H1 (cell line): Measurements from ENCODE around the gene ZNF423. TPM values are rescaled to one million over a fixed set of nuclear protein-coding genes. Genes with fewer than 3 reads are reported as not detected.

Experiments
- CTCF ChIA-PET: fragments of 300-600 bp; sonication (Branson Sonifier 250); formaldehyde crosslinking; loops from one replicate; lab custom pipeline; 2021; ENCODE audit not compliant: partially characterized antibody; lab: Charles Lee
- POLR2A ChIA-PET: fragments of 300-600 bp; sonication (Branson Sonifier 250); formaldehyde crosslinking; loops from one replicate; lab custom pipeline; 2021; ENCODE audit warnings: inconsistent platforms; ENCODE audit not compliant: partially characterized antibody; lab: Charles Lee
- DNase-seq, 2 experiments: peaks; one replicate each; pipeline versions ENCODE4 v3.0.0 to v3.0.0-alpha.2; 2010 to 2022; ENCODE audit warnings: low spot score in 2 of 2, low read depth in 1 of 2, mixed read lengths in 1 of 2
- FAIRE-seq: peaks from 2 replicates; lab custom pipeline; 2011; peaks lifted over from hg19 to GRCh38; lab: Jason Lieb, UNC
- H2AFZ ChIP-seq: 2 replicates; pipeline ENCODE4 v1.8.1; 2012; ENCODE audit warnings: low read length, inconsistent platforms
- H2AK5ac ChIP-seq: 2 replicates; pipeline ENCODE4 v1.6.1; 2013; ENCODE audit warnings: low read depth, low read length
- H2BK120ac ChIP-seq: replicated peaks from 2 replicates; pipeline ENCODE3; 2013; ENCODE audit warnings: low read depth, low read length, inconsistent platforms
- H2BK12ac ChIP-seq: 2 replicates; pipeline ENCODE4 v1.6.1; 2013; ENCODE audit warnings: low read depth, low read length
- H2BK15ac ChIP-seq: 2 replicates; pipeline ENCODE4 v1.6.1; 2013; ENCODE audit warnings: low read length
- H2BK20ac ChIP-seq: 2 replicates; pipeline ENCODE4 v1.6.1; 2013; ENCODE audit warnings: low read length
- H2BK5ac ChIP-seq: 2 replicates; pipeline ENCODE4 v1.6.1; 2013; ENCODE audit warnings: low read depth, low read length
- H3K14ac ChIP-seq: 2 replicates; pipeline ENCODE4 v1.6.1; 2013; ENCODE audit warnings: inconsistent platforms; ENCODE audit not compliant: insufficient read length
- H3K18ac ChIP-seq: 2 replicates; pipeline ENCODE4 v1.6.1; 2013; ENCODE audit warnings: low read length; ENCODE audit errors: extremely low read depth
- H3K23ac ChIP-seq: 2 replicates; pipeline ENCODE4 v1.6.1; 2013; ENCODE audit warnings: inconsistent platforms; ENCODE audit not compliant: insufficient read length
- H3K23me2 ChIP-seq: 2 replicates; pipeline ENCODE4 v1.6.1; 2013; ENCODE audit warnings: low read depth, low read length
- H3K27ac ChIP-seq: 2 replicates; pipeline ENCODE4 v1.6.1; 2011; ENCODE audit warnings: low read depth, low read length, inconsistent platforms
- H3K27me3 ChIP-seq, 4 experiments: replicated peaks in 1 of 4; 1 replicate in 1 of 4; 2 replicates in 3 of 4; pipeline versions ENCODE4 v1.6.1 to v1.8.1; 2011 to 2013; ENCODE audit warnings: low read length in 3 of 4, mild to moderate bottlenecking in 3 of 4, inconsistent platforms in 2 of 4, mixed read lengths in 2 of 4, moderate library complexity in 1 of 4; ENCODE audit not compliant: control insufficient read depth in 3 of 4, insufficient read depth in 3 of 4; ENCODE audit errors: extremely low read depth in 1 of 4
- H3K36me3 ChIP-seq, 4 experiments: 2 replicates each; pipeline versions ENCODE4 v1.6.1 to v1.8.1; 2011 to 2013; ENCODE audit warnings: mild to moderate bottlenecking in 4 of 4, low read length in 3 of 4, moderate library complexity in 2 of 4, control low read depth in 1 of 4, inconsistent platforms in 1 of 4; ENCODE audit not compliant: insufficient read depth in 4 of 4, control insufficient read depth in 2 of 4
- H3K4ac ChIP-seq: replicated peaks from 2 replicates; pipeline ENCODE3; 2013; ENCODE audit warnings: low read length, low read depth, mixed read lengths, inconsistent platforms; ENCODE audit not compliant: insufficient read length
- H3K4me1 ChIP-seq, 4 experiments: replicated peaks in 1 of 4; 1 replicate in 1 of 4; 2 replicates in 3 of 4; pipeline versions ENCODE4 v1.6.1 to v1.8.1; 2011 to 2013; ENCODE audit warnings: low read length in 3 of 4, inconsistent platforms in 2 of 4, mixed read lengths in 1 of 4; ENCODE audit not compliant: insufficient read depth in 4 of 4, control insufficient read depth in 3 of 4
- H3K4me2 ChIP-seq, 2 experiments: 2 replicates each; pipeline versions ENCODE4 v1.6.1 to v1.8.1; 2011 to 2013; ENCODE audit warnings: low read depth in 2 of 2, low read length in 2 of 2, control low read depth in 1 of 2, inconsistent platforms in 1 of 2, mild to moderate bottlenecking in 1 of 2; ENCODE audit not compliant: insufficient read depth in 1 of 2
- H3K4me3 ChIP-seq, 4 experiments: fragments of 200-600, 300-600 bp in 1 of 4; sonication (generic), shearing (Covaris generic), sonication (Bioruptor Twin) in 1 of 4; 2 replicates each; pipeline versions ENCODE4 v1.5.1 to v1.8.1; 2011 to 2016; ENCODE audit warnings: low read length in 4 of 4, low read depth in 3 of 4, control low read depth in 2 of 4, inconsistent platforms in 2 of 4, mild to moderate bottlenecking in 2 of 4, mixed read lengths in 1 of 4, moderate library complexity in 1 of 4; ENCODE audit not compliant: insufficient read depth in 2 of 4; ENCODE audit errors: extremely low read depth in 1 of 4
- H3K56ac ChIP-seq: replicated peaks from 2 replicates; pipeline ENCODE3; 2013; ENCODE audit warnings: low read depth, mild to moderate bottlenecking, mixed read lengths, low read length, inconsistent platforms; ENCODE audit not compliant: insufficient read length
- H3K79me1 ChIP-seq: 2 replicates; pipeline ENCODE4 v1.6.1; 2013; ENCODE audit warnings: low read depth, low read length, control low read depth
- H3K79me2 ChIP-seq, 2 experiments: 2 replicates each; pipeline versions ENCODE4 v1.6.1 to v1.8.1; 2012 to 2013; ENCODE audit warnings: low read length in 2 of 2, mild to moderate bottlenecking in 2 of 2, inconsistent platforms in 1 of 2; ENCODE audit not compliant: insufficient read depth in 2 of 2, control insufficient read depth in 1 of 2
- H3K9ac ChIP-seq, 4 experiments: replicated peaks in 1 of 4; 1 replicate in 1 of 4; 2 replicates in 3 of 4; pipeline versions ENCODE4 v1.6.1 to v1.8.1; 2011 to 2013; ENCODE audit warnings: low read depth in 3 of 4, low read length in 3 of 4, control low read depth in 2 of 4, mild to moderate bottlenecking in 2 of 4, moderate library complexity in 2 of 4, inconsistent platforms in 1 of 4; ENCODE audit errors: extremely low read depth in 1 of 4
- H3K9me3 ChIP-seq, 2 experiments: 2 replicates each; pipeline versions ENCODE4 v1.6.1 to v1.8.1; 2012 to 2013; ENCODE audit warnings: mild to moderate bottlenecking in 2 of 2, moderate library complexity in 2 of 2, control low read depth in 1 of 2, inconsistent platforms in 1 of 2, low read depth in 1 of 2, low read length in 1 of 2, mixed read lengths in 1 of 2; ENCODE audit not compliant: insufficient read depth in 2 of 2
- H4K20me1 ChIP-seq, 2 experiments: replicated peaks in 1 of 2; 2 replicates each; pipeline versions ENCODE3 to v1.8.1; 2011 to 2013; ENCODE audit warnings: inconsistent platforms in 2 of 2, low read length in 2 of 2, mild to moderate bottlenecking in 1 of 2; ENCODE audit not compliant: insufficient read depth in 2 of 2, control insufficient read depth in 1 of 2
- H4K5ac ChIP-seq: 2 replicates; pipeline ENCODE4 v1.6.1; 2013; ENCODE audit warnings: low read length, low read depth, mixed read lengths, inconsistent platforms; ENCODE audit not compliant: insufficient read length
- H4K8ac ChIP-seq: 2 replicates; pipeline ENCODE4 v1.8.0; 2013; ENCODE audit warnings: mild to moderate bottlenecking, moderate library complexity, low read length, inconsistent platforms; ENCODE audit not compliant: insufficient read depth; ENCODE audit errors: extremely low read depth
- H4K91ac ChIP-seq: replicated peaks from 2 replicates; pipeline ENCODE3; 2013; ENCODE audit warnings: low read length, mixed read lengths, inconsistent platforms; ENCODE audit not compliant: insufficient read length
- ASH2L ChIP-seq: fragments of 200-600, 300-600 bp; sonication (generic); IDR thresholded peaks from one replicate; pipeline ENCODE4 v1.7.1; 2017; ENCODE audit warnings: low read length
- CREB1 ChIP-seq: IDR thresholded peaks from 2 replicates; pipeline ENCODE4 v1.6.1; 2012; ENCODE audit warnings: inconsistent platforms
- CTCF ChIP-seq, 3 experiments: IDR thresholded peaks; 1 replicate in 2 of 3; 2 replicates in 1 of 3; pipeline versions ENCODE4 v1.5.1 to v1.6.1; 2011; ENCODE audit warnings: low read length in 3 of 3, mild to moderate bottlenecking in 3 of 3, inconsistent platforms in 2 of 3, low read depth in 1 of 3, moderate library complexity in 1 of 3; ENCODE audit not compliant: insufficient read depth in 1 of 3; ENCODE audit errors: control extremely low read depth in 1 of 3
- EP300 ChIP-seq, 2 experiments: IDR thresholded peaks; 1 replicate in 1 of 2; 2 replicates in 1 of 2; pipeline ENCODE4 v1.6.1; 2011 to 2012; ENCODE audit warnings: low read depth in 2 of 2, low read length in 2 of 2, mild to moderate bottlenecking in 2 of 2, borderline replicate concordance in 1 of 2, inconsistent platforms in 1 of 2, moderate library complexity in 1 of 2
- GTF2F1 ChIP-seq: IDR thresholded peaks from 2 replicates; pipeline ENCODE4 v1.6.1; 2012; ENCODE audit warnings: low read depth, low read length, improper control_type of control experiment, borderline replicate concordance
- MAX ChIP-seq: IDR thresholded peaks from 2 replicates; pipeline ENCODE4 v1.6.1; 2012; ENCODE audit warnings: inconsistent platforms
- PHF8 ChIP-seq: fragments of 200-600 bp; sonication (generic); conservative IDR thresholded peaks from 2 replicates; pipeline ENCODE4 v1.7.1; 2012; ENCODE audit warnings: low read depth, mild to moderate bottlenecking, inconsistent platforms, low read length, moderate library complexity
- POLR2A ChIP-seq, 2 experiments: IDR thresholded peaks; 1 replicate in 1 of 2; 2 replicates in 1 of 2; pipeline ENCODE4 v1.6.1; 2011; ENCODE audit warnings: low read depth in 2 of 2, low read length in 2 of 2, mild to moderate bottlenecking in 2 of 2; ENCODE audit errors: control extremely low read depth in 1 of 2
- RBBP5 ChIP-seq: IDR thresholded peaks from 2 replicates; pipeline ENCODE4 v1.7.1; 2012; ENCODE audit warnings: low read depth, mild to moderate bottlenecking, inconsistent platforms, low read length, moderate library complexity, borderline replicate concordance
- SP2 ChIP-seq: IDR thresholded peaks from 2 replicates; pipeline ENCODE4 v1.6.1; 2012; ENCODE audit warnings: mild to moderate bottlenecking, low read length, inconsistent platforms
- TBP ChIP-seq: IDR thresholded peaks from 2 replicates; pipeline ENCODE4 v1.6.1; 2011; ENCODE audit warnings: low read depth, low read length, improper control_type of control experiment
- YY1 ChIP-seq: IDR thresholded peaks from 2 replicates; pipeline ENCODE4 v1.6.1; 2011; ENCODE audit warnings: low read depth, mild to moderate bottlenecking, low read length
- WGBS, 2 experiments: shearing (Covaris generic) in 1 of 2; methylation state at CpG; one replicate each; pipeline versions ENCODE4 v1.1.6 to v1.1.7; 2013 to 2015; ENCODE audit warnings: low lambda C conversion rate in 2 of 2, mixed read lengths in 2 of 2, inconsistent platforms in 1 of 2, low coverage in 1 of 2, missing lambda C conversion rate in 1 of 2; ENCODE audit not compliant: insufficient replicate concordance in 2 of 2, insufficient coverage in 1 of 2, insufficient read length in 1 of 2; ENCODE audit errors: extremely low coverage in 1 of 2, missing lambda C conversion rate in 1 of 2; 5-methylcytosine and 5-hydroxymethylcytosine counted together
- polyA plus RNA-seq, 7 experiments: library from polyadenylated mRNA; depleted of rRNA in 3 of 7; stranded (reverse) in 5 of 7; unstranded in 2 of 7; fragments of >200 nt in 5 of 7; fragments of 200-250 nt in 2 of 7; gene quantifications; 1 replicate in 5 of 7; 2 replicates in 1 of 7; 4 replicates in 1 of 7; pipeline versions ENCODE4 v1.2.1 to v1.2.3, GENCODE V29; 2011 to 2013; ENCODE audit warnings: missing spikeins in 2 of 7, mixed read lengths in 2 of 7
- total RNA-seq: library from RNA; stranded (reverse); fragmentation: NEBNext Ultra II Directional; extraction: Animal tissue kit (Norgen Biotek cat#: 25700); gene quantifications from 2 replicates; pipeline ENCODE4 v1.2.1, GENCODE V29; 2021

ZNF423 gene
- total and polyA plus RNA-seq, 2 of the 8 experiments (the other 6 are each of a cell fraction or from before 2014, with no cell fraction given), result 38.2 to 52.3 TPM

GRCh38 chr16:49484936-49485335 is 371.0 kb downstream of the ZNF423 start:
- no peak overlapping the region for H3K14ac ChIP-seq
- FAIRE-seq (no peak), DNase-seq (no peak)
- no peaks in the 10 kb centered on the region for H3K9me3 ChIP-seq
- no peak overlapping the region for H4K8ac ChIP-seq
- H4K20me1 ChIP-seq, result no peaks in the 10 kb centered on the region
- no peak overlapping the region for H3K56ac ChIP-seq
- 0 out of 2 replicates have a peak overlapping the region, but pooled peaks have one; percentile 30 for H2BK5ac ChIP-seq
- no peak overlapping the region for H3K4ac ChIP-seq
- H3K4me3 ChIP-seq, result no peak overlapping the region
- ChIA-PET CTCF (interaction anchor here (1.4 kb wide), 1 partner anchor 45 kb away, joined by 3 read pairs; no protein-coding TSS in a partner anchor), POLR2A (no interaction called here)
- 83% methylated on average over 8 of the region's 8 CpGs; no CpG with 5 or more reads in 1 of the 2 experiments for whole genome bisulfite sequencing, 2 experiments
- no peaks in the 10 kb centered on the region for H3K79me1 ChIP-seq
- H3K4me2 ChIP-seq, result peak overlapping the region in 1 of 2 experiments; percentile 14; a peak in 1 of 4 replicates
- H2BK120ac ChIP-seq, result no peak overlapping the region
- H3K27me3 ChIP-seq, result no peaks in the 10 kb centered on the region; a peak in 2 of 7 replicates
- H3K9ac ChIP-seq, result no peak overlapping the region
- H2AK5ac ChIP-seq, result no peak overlapping the region
- H4K91ac ChIP-seq, result no peak overlapping the region
- no peak overlapping the region for H3K27ac ChIP-seq
- 0 out of 2 replicates have a peak overlapping the region, but pooled peaks have one; percentile 39 for H2BK12ac ChIP-seq
- no peak overlapping the region for H3K18ac ChIP-seq
- H2BK15ac ChIP-seq, result no peak overlapping the region
- no peak overlapping the region for H4K5ac ChIP-seq
- no peak overlapping the region for H3K23ac ChIP-seq
- no peaks in the 10 kb centered on the region for H3K36me3 ChIP-seq
- 0 out of 2 replicates have a peak, but pooled peaks cover 2% of the 10 kb centered on the region for H3K23me2 ChIP-seq
- peak overlapping the region; percentile 38; the same call in 1 of the 2 replicates for H2AFZ ChIP-seq
- H3K4me1 ChIP-seq, result peaks cover 0 to 2% (median 0%) of the 10 kb centered on the region in 4 experiments; a peak in 3 of 7 replicates
- H2BK20ac ChIP-seq, result no peak overlapping the region
- no peaks in the 10 kb centered on the region for H3K79me2 ChIP-seq
- TF ChIP-seq RBBP5 (no peak), YY1 (no peak), CREB1 (no peak), MAX (no peak), CTCF (IDR thresholded peaks at IDR 0.05; ENCODE audit: control extremely low read depth in 1 of 3, insufficient read depth in 1 of 3, low read depth in 1 of 3, low read length in 3 of 3) (no peak), SP2 (no peak), TBP (no peak), EP300 (IDR thresholded peaks at IDR 0.05; ENCODE audit: borderline replicate concordance in 1 of 2, low read depth in 2 of 2, low read length in 2 of 2) (no peak), ASH2L (no peak), GTF2F1 (no peak), PHF8 (no peak), POLR2A (IDR thresholded peaks at IDR 0.05; ENCODE audit: control extremely low read depth in 1 of 2, low read depth in 2 of 2, low read length in 2 of 2) (no peak)
